Stimulated activated naive CD8-positive, alpha-beta T cell treated with anti-CD3 and anti-CD28 coated beads, Interleukin-15, Interleukin-2, amounts not matched to agents 100 ng/mL and 50 ng/mL, for 24 hours (primary cell): Measurements from ENCODE around the gene LIMS1.

Experiments used
- H3K27ac Mint-ChIP-seq: one replicate; pipeline ENCODE4 v1.8.0; 2021; ENCODE audit warnings: mild to moderate bottlenecking, mixed read lengths
- H3K27me3 Mint-ChIP-seq: one replicate; pipeline ENCODE4 v1.8.0; 2021; ENCODE audit warnings: mixed read lengths
- H3K36me3 Mint-ChIP-seq: one replicate; pipeline ENCODE4 v1.8.0; 2021; ENCODE audit warnings: low read depth, mixed read lengths
- H3K4me1 Mint-ChIP-seq: one replicate; pipeline ENCODE4 v1.8.0; 2021; ENCODE audit warnings: low read depth, mixed read lengths
- H3K4me3 Mint-ChIP-seq: one replicate; pipeline ENCODE4 v1.8.0; 2021; ENCODE audit warnings: mild to moderate bottlenecking, mixed read lengths
- H3K9me3 Mint-ChIP-seq: one replicate; pipeline ENCODE4 v1.8.0; 2021; ENCODE audit warnings: mixed read lengths

The LIMS1 gene

GRCh38 chr2:108612514-108613183, 78.4 kb downstream of the LIMS1 start:
- Mint-ChIP-seq H3K27ac (peak overlapping the region; percentile 90), H3K36me3 (peaks cover 4% of the 10 kb centered on the region), H3K4me1 (peaks cover 77% of the 10 kb centered on the region), H3K27me3 (no peaks in the 10 kb centered on the region), H3K4me3 (peak overlapping the region; percentile 61), H3K9me3 (no peaks in the 10 kb centered on the region)

- Mint-ChIP-seq H3K4me3 (no peak overlapping the region), H3K9me3 (no peaks in the 10 kb centered on the region), H3K36me3 (peaks cover 4% of the 10 kb centered on the region), H3K27me3 (no peaks in the 10 kb centered on the region), H3K4me1 (peaks cover 85% of the 10 kb centered on the region), H3K27ac (peak overlapping the region; percentile 57)
Measured at GRCh38 chr2:108613261-108614042, 79.2 kb downstream of the LIMS1 start.

- Mint-ChIP-seq H3K27me3 (no peaks in the 10 kb centered on the region), H3K9me3 (no peaks in the 10 kb centered on the region), H3K4me1 (peaks cover 86% of the 10 kb centered on the region), H3K4me3 (no peak overlapping the region), H3K36me3 (peaks cover 4% of the 10 kb centered on the region), H3K27ac (peak overlapping the region; percentile 57)
Measured at GRCh38 chr2:108614043-108614545, 79.8 kb downstream of the LIMS1 start.

GRCh38 chr2:108614659-108615058, 80.4 kb downstream of the LIMS1 start:
- H3K36me3 Mint-ChIP-seq, result no peaks in the 10 kb centered on the region
- H3K4me3 Mint-ChIP-seq, result no peak overlapping the region
- H3K27me3 Mint-ChIP-seq, result no peaks in the 10 kb centered on the region
- H3K9me3 Mint-ChIP-seq, result no peaks in the 10 kb centered on the region
- peaks cover 86% of the 10 kb centered on the region for H3K4me1 Mint-ChIP-seq
- H3K27ac Mint-ChIP-seq, result no peak overlapping the region

GRCh38 chr2:108615480-108616090, 81.3 kb downstream of the LIMS1 start:
- H3K27me3 Mint-ChIP-seq, result no peaks in the 10 kb centered on the region
- H3K4me3 Mint-ChIP-seq, result no peak overlapping the region
- no peaks in the 10 kb centered on the region for H3K9me3 Mint-ChIP-seq
- H3K4me1 Mint-ChIP-seq, result peaks cover 92% of the 10 kb centered on the region
- H3K27ac Mint-ChIP-seq, result no peak overlapping the region
- H3K36me3 Mint-ChIP-seq, result no peaks in the 10 kb centered on the region

- no peak overlapping the region for H3K4me3 Mint-ChIP-seq
- peak overlapping the region; percentile 62 for H3K27ac Mint-ChIP-seq
- no peaks in the 10 kb centered on the region for H3K9me3 Mint-ChIP-seq
- H3K36me3 Mint-ChIP-seq, result no peaks in the 10 kb centered on the region
- H3K27me3 Mint-ChIP-seq, result no peaks in the 10 kb centered on the region
- peaks cover 92% of the 10 kb centered on the region for H3K4me1 Mint-ChIP-seq
Measured at GRCh38 chr2:108616318-108616717, 82.0 kb downstream of the LIMS1 start.

- peaks cover 93% of the 10 kb centered on the region for H3K4me1 Mint-ChIP-seq
- H3K9me3 Mint-ChIP-seq, result no peaks in the 10 kb centered on the region
- H3K4me3 Mint-ChIP-seq, result no peak overlapping the region
- H3K27me3 Mint-ChIP-seq, result no peaks in the 10 kb centered on the region
- H3K36me3 Mint-ChIP-seq, result no peaks in the 10 kb centered on the region
- peak overlapping the region; percentile 62 for H3K27ac Mint-ChIP-seq
Measured at GRCh38 chr2:108616751-108617161, 82.5 kb downstream of the LIMS1 start.

GRCh38 chr2:108617617-108618016, 83.3 kb downstream of the LIMS1 start:
- H3K9me3 Mint-ChIP-seq, result no peaks in the 10 kb centered on the region
- H3K4me1 Mint-ChIP-seq, result peaks cover 93% of the 10 kb centered on the region
- no peaks in the 10 kb centered on the region for H3K36me3 Mint-ChIP-seq
- H3K27ac Mint-ChIP-seq, result peak overlapping the region; percentile 13
- no peak overlapping the region for H3K4me3 Mint-ChIP-seq
- no peaks in the 10 kb centered on the region for H3K27me3 Mint-ChIP-seq

- H3K27me3 Mint-ChIP-seq, result no peaks in the 10 kb centered on the region
- H3K27ac Mint-ChIP-seq, result peak overlapping the region; percentile 83
- H3K36me3 Mint-ChIP-seq, result no peaks in the 10 kb centered on the region
- peaks cover 85% of the 10 kb centered on the region for H3K4me1 Mint-ChIP-seq
- peak overlapping the region; percentile 13 for H3K4me3 Mint-ChIP-seq
- H3K9me3 Mint-ChIP-seq, result no peaks in the 10 kb centered on the region
Measured at GRCh38 chr2:108619925-108620620, 85.8 kb downstream of the LIMS1 start.

- no peaks in the 10 kb centered on the region for H3K36me3 Mint-ChIP-seq
- H3K27ac Mint-ChIP-seq, result peak overlapping the region; percentile 83
- peaks cover 81% of the 10 kb centered on the region for H3K4me1 Mint-ChIP-seq
- no peaks in the 10 kb centered on the region for H3K9me3 Mint-ChIP-seq
- peak overlapping the region; percentile 78 for H3K4me3 Mint-ChIP-seq
- no peaks in the 10 kb centered on the region for H3K27me3 Mint-ChIP-seq
Measured at GRCh38 chr2:108620656-108621055, 86.4 kb downstream of the LIMS1 start.

GRCh38 chr2:108621087-108621559, 86.9 kb downstream of the LIMS1 start:
- Mint-ChIP-seq H3K4me3 (peak overlapping the region; percentile 78), H3K27me3 (no peaks in the 10 kb centered on the region), H3K4me1 (peaks cover 76% of the 10 kb centered on the region), H3K27ac (peak overlapping the region; percentile 82), H3K9me3 (no peaks in the 10 kb centered on the region), H3K36me3 (no peaks in the 10 kb centered on the region)

- H3K27me3 Mint-ChIP-seq, result no peaks in the 10 kb centered on the region
- H3K4me1 Mint-ChIP-seq, result peaks cover 73% of the 10 kb centered on the region
- H3K4me3 Mint-ChIP-seq, result peak overlapping the region; percentile 78
- H3K36me3 Mint-ChIP-seq, result no peaks in the 10 kb centered on the region
- peak overlapping the region; percentile 64 for H3K27ac Mint-ChIP-seq
- no peaks in the 10 kb centered on the region for H3K9me3 Mint-ChIP-seq
Measured at GRCh38 chr2:108621687-108622681, 87.7 kb downstream of the LIMS1 start.

GRCh38 chr2:108623616-108624015, 89.3 kb downstream of the LIMS1 start:
- H3K4me3 Mint-ChIP-seq, result no peak overlapping the region
- H3K27ac Mint-ChIP-seq, result peak overlapping the region; percentile 40
- no peaks in the 10 kb centered on the region for H3K36me3 Mint-ChIP-seq
- no peaks in the 10 kb centered on the region for H3K27me3 Mint-ChIP-seq
- no peaks in the 10 kb centered on the region for H3K9me3 Mint-ChIP-seq
- peaks cover 62% of the 10 kb centered on the region for H3K4me1 Mint-ChIP-seq
